ENCODE measurements around the gene FLOT2. TPM values are rescaled to one million over a fixed set of nuclear protein-coding genes. Genes with fewer than 3 reads are reported as not detected.

The FLOT2 gene
- total RNA-seq, 1 experiment from 2014 or later = 98.1 TPM

GRCh38 chr17:28863953-28864352 lies 33.6 kb downstream of the FLOT2 start:
- TF ChIP-seq YY1 (IDR thresholded peaks at IDR 0.05; ENCODE audit: extremely low read depth, insufficient replicate concordance, low read depth, low read length) = no peak
- TF ChIP-seq, protein P1, sequence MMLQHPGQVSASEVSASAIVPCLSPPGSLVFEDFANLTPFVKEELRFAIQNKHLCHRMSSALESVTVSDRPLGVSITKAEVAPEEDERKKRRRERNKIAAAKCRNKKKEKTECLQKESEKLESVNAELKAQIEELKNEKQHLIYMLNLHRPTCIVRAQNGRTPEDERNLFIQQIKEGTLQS (IDR thresholded peaks at IDR 0.05) = no peak
- ATAC-seq = no peak
- H3K79me2 ChIP-seq (ENCODE audit: insufficient read depth, low read length) = no peaks in the 10 kb centered on the region
- DNase-seq (ENCODE audit: low read depth, low spot score) = no peak
- no peak overlapping the region for H3K4me3 ChIP-seq (replicated peaks in 1 of 2; ENCODE audit: low read depth in 1 of 2, low read length in 2 of 2)
- peaks cover 0 to 5% of the 10 kb centered on the region in 2 experiments; a peak in 1 of 4 replicates for H3K4me1 ChIP-seq (ENCODE audit: control insufficient read depth in 1 of 2, insufficient read depth in 2 of 2, low read length in 2 of 2)
- RAD21 ChIA-PET (ENCODE audit: low non-redundant PET in 1 of 2, low total read pairs in 2 of 2, uncharacterized antibody in 2 of 2, unreplicated experiment in 2 of 2) = no interaction called here
- H4K20me1 ChIP-seq (ENCODE audit: insufficient read depth) = no peaks in the 10 kb centered on the region
- no peak overlapping the region for H3K9ac ChIP-seq (ENCODE audit: low read length)
- CTCF ChIA-PET = no interaction called here
- no peaks in the 10 kb centered on the region for H3K27me3 ChIP-seq (ENCODE audit: insufficient read depth, low read length)
- no peak overlapping the region for H3K4me2 ChIP-seq (ENCODE audit: low read length)
- no peaks in the 10 kb centered on the region for H3K9me2 ChIP-seq (ENCODE audit: insufficient read depth)
- no TSS peak for BruUV-seq (replicated peaks)
- no peak overlapping the region for H3K27ac ChIP-seq (ENCODE audit: low read depth, low read length)
- POLR2A ChIA-PET = interaction anchor here (0.5 kb wide), 1 partner anchor 96 kb away, joined by 3 read pairs; no protein-coding TSS in a partner anchor
- H3K36me3 ChIP-seq (ENCODE audit: control insufficient read depth in 1 of 2, insufficient read depth in 2 of 2, low read length in 2 of 2) = peaks cover 0 to 10% of the 10 kb centered on the region in 2 experiments; a peak in 3 of 4 replicates
- no peak overlapping the region for H2AFZ ChIP-seq (ENCODE audit: low read depth, low read length, poor library complexity, severe bottlenecking)
- intact Hi-C loops (cut with micrococcal nuclease) = no loop called here
- no peaks in the 10 kb centered on the region for H3K9me3 ChIP-seq (ENCODE audit: control insufficient read depth in 1 of 2, insufficient read depth in 1 of 2, low read depth in 1 of 2, low read length in 2 of 2)

GRCh38 chr17:28862561-28862960 lies 35.0 kb downstream of the FLOT2 start:
- H3K27me3 ChIP-seq (ENCODE audit: insufficient read depth, low read length) = no peaks in the 10 kb centered on the region
- no peak overlapping the region for H3K27ac ChIP-seq (ENCODE audit: low read depth, low read length)
- ChIA-PET CTCF (no interaction called here), RAD21 (ENCODE audit: low non-redundant PET in 1 of 2, low total read pairs in 2 of 2, uncharacterized antibody in 2 of 2, unreplicated experiment in 2 of 2) (no interaction called here), POLR2A (no interaction called here)
- no peak overlapping the region for H3K4me2 ChIP-seq (ENCODE audit: low read length)
- H4K20me1 ChIP-seq (ENCODE audit: insufficient read depth) = no peaks in the 10 kb centered on the region
- no TSS peak for BruUV-seq (replicated peaks)
- no peak overlapping the region for H3K9ac ChIP-seq (ENCODE audit: low read length)
- DNase-seq (ENCODE audit: low read depth, low spot score) (no peak), ATAC-seq (no peak)
- H3K9me2 ChIP-seq (ENCODE audit: insufficient read depth) = no peaks in the 10 kb centered on the region
- intact Hi-C loops (cut with micrococcal nuclease) = no loop called here
- H3K9me3 ChIP-seq (ENCODE audit: control insufficient read depth in 1 of 2, insufficient read depth in 1 of 2, low read depth in 1 of 2, low read length in 2 of 2) = no peaks in the 10 kb centered on the region
- H2AFZ ChIP-seq (ENCODE audit: low read depth, low read length, poor library complexity, severe bottlenecking) = no peak overlapping the region
- H3K4me3 ChIP-seq (replicated peaks in 1 of 2; ENCODE audit: low read depth in 1 of 2, low read length in 2 of 2) = no peak overlapping the region
- H3K36me3 ChIP-seq (ENCODE audit: control insufficient read depth in 1 of 2, insufficient read depth in 2 of 2, low read length in 2 of 2) = peaks cover 9 to 17% of the 10 kb centered on the region in 2 experiments; a peak in 3 of 4 replicates
- H3K4me1 ChIP-seq (ENCODE audit: control insufficient read depth in 1 of 2, insufficient read depth in 2 of 2, low read length in 2 of 2) = peaks cover 0 to 5% of the 10 kb centered on the region in 2 experiments; a peak in 1 of 4 replicates
- no peaks in the 10 kb centered on the region for H3K79me2 ChIP-seq (ENCODE audit: insufficient read depth, low read length)
- TF ChIP-seq, protein P2, sequence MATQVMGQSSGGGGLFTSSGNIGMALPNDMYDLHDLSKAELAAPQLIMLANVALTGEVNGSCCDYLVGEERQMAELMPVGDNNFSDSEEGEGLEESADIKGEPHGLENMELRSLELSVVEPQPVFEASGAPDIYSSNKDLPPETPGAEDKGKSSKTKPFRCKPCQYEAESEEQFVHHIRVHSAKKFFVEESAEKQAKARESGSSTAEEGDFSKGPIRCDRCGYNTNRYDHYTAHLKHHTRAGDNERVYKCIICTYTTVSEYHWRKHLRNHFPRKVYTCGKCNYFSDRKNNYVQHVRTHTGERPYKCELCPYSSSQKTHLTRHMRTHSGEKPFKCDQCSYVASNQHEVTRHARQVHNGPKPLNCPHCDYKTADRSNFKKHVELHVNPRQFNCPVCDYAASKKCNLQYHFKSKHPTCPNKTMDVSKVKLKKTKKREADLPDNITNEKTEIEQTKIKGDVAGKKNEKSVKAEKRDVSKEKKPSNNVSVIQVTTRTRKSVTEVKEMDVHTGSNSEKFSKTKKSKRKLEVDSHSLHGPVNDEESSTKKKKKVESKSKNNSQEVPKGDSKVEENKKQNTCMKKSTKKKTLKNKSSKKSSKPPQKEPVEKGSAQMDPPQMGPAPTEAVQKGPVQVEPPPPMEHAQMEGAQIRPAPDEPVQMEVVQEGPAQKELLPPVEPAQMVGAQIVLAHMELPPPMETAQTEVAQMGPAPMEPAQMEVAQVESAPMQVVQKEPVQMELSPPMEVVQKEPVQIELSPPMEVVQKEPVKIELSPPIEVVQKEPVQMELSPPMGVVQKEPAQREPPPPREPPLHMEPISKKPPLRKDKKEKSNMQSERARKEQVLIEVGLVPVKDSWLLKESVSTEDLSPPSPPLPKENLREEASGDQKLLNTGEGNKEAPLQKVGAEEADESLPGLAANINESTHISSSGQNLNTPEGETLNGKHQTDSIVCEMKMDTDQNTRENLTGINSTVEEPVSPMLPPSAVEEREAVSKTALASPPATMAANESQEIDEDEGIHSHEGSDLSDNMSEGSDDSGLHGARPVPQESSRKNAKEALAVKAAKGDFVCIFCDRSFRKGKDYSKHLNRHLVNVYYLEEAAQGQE (IDR thresholded peaks at IDR 0.05; ENCODE audit: low read depth) = no peak
- no peak for TF ChIP-seq CEBPB (IDR thresholded peaks at IDR 0.05; ENCODE audit: low read depth)
- TF ChIP-seq CBX3 (IDR thresholded peaks at IDR 0.05; ENCODE audit: low read depth) = no peak
- TF ChIP-seq CTCF (IDR thresholded peaks at IDR 0.05 in 2 of 3, conservative IDR thresholded peaks at IDR 0.05 in 1 of 3; ENCODE audit: borderline replicate concordance in 1 of 3, insufficient read depth in 1 of 3, low read depth in 2 of 3, low read length in 2 of 3) = no peak
- no peak for TF ChIP-seq ELF1 (IDR thresholded peaks at IDR 0.05; ENCODE audit: borderline replicate concordance, low read depth)
- no peak for TF ChIP-seq SRF (IDR thresholded peaks at IDR 0.05; ENCODE audit: low read depth)
- TF ChIP-seq SP1 (IDR thresholded peaks at IDR 0.05; ENCODE audit: low read depth) = no peak
- no peak for TF ChIP-seq EZH2 (IDR thresholded peaks at IDR 0.05)
- TF ChIP-seq JUND (IDR thresholded peaks at IDR 0.05) = no peak
- TF ChIP-seq RAD21 (IDR thresholded peaks at IDR 0.05; ENCODE audit: low read depth) = no peak
- TF ChIP-seq TCF7L2 (IDR thresholded peaks at IDR 0.05; ENCODE audit: borderline replicate concordance, extremely low read depth, insufficient read depth, insufficient read length) = no peak
- TF ChIP-seq EZH2phosphoT487 (IDR thresholded peaks at IDR 0.05; ENCODE audit: borderline replicate concordance) = no peak
- no peak for TF ChIP-seq POLR2A (IDR thresholded peaks at IDR 0.05; ENCODE audit: borderline replicate concordance, extremely low read depth, insufficient read depth, insufficient read length)
- TF ChIP-seq, protein P1 (IDR thresholded peaks at IDR 0.05) = no peak
- no peak for TF ChIP-seq ZFX (IDR thresholded peaks at IDR 0.05)

Data from HCT116 (cell line).